Activated B cell treated with CpG ODN at 0.5 μM for 24 hours (primary cell): ENCODE measurements around the gene USH2A. TPM values are rescaled to one million over a fixed set of nuclear protein-coding genes. Genes with fewer than 3 reads are reported as not detected.

Source experiments
- ATAC-seq: fragments of 200-7000 bp; cut with Tn5 transposase; one replicate; pipeline ENCODE4 v1.10.0; 2021; ENCODE audit warnings: low read depth, mild to moderate bottlenecking, moderate library complexity
- CTCF ChIA-PET: fragments of 350-600 bp; sonication (Branson Sonifier 250); formaldehyde crosslinking; loops from one replicate; lab custom pipeline; 2021; ENCODE audit warnings: antibody characterized with exemption; lab: Charles Lee
- POLR2A ChIA-PET: fragments of 350-600 bp; sonication (Branson Sonifier 250); formaldehyde crosslinking; loops from one replicate; lab custom pipeline; 2021; ENCODE audit warnings: antibody characterized with exemption; lab: Charles Lee
- DNase-seq: peaks from one replicate; pipeline ENCODE4 v3.0.0; 2022
- H3K27ac Mint-ChIP-seq: one replicate; pipeline ENCODE4 v1.8.0; 2020; ENCODE audit warnings: mixed read lengths
- H3K27me3 Mint-ChIP-seq: one replicate; pipeline ENCODE4 v1.8.0; 2021; ENCODE audit warnings: mixed read lengths
- H3K36me3 Mint-ChIP-seq: one replicate; pipeline ENCODE4 v1.8.0; 2021; ENCODE audit warnings: low read depth, mixed read lengths
- H3K4me1 Mint-ChIP-seq: one replicate; pipeline ENCODE4 v1.8.0; 2021; ENCODE audit warnings: mixed read lengths
- H3K4me3 Mint-ChIP-seq: one replicate; pipeline ENCODE4 v1.8.0; 2020; ENCODE audit warnings: mild to moderate bottlenecking, mixed read lengths
- H3K9me3 Mint-ChIP-seq: one replicate; pipeline ENCODE4 v1.8.0; 2020; ENCODE audit warnings: mixed read lengths
- intact Hi-C: fragments of 100-400 bp; cut with micrococcal nuclease; formaldehyde crosslinking; loops from one replicate; pipeline ENCODE4 v1.15.1; 2024
- total RNA-seq: library from RNA; stranded (reverse); gene quantifications from 2 replicates; pipeline ENCODE4 v1.2.3, GENCODE V29; 2022
- TF ChIP-seq, protein P1 (sequence below): fragments of 200-600 bp; IDR thresholded peaks from one replicate; pipeline ENCODE4 v1.8.0; 2022; ENCODE audit warnings: antibody characterized with exemption, mild to moderate bottlenecking

Gene USH2A
- total RNA-seq, 1 donor from 2014 or later: not detected

DNA sequence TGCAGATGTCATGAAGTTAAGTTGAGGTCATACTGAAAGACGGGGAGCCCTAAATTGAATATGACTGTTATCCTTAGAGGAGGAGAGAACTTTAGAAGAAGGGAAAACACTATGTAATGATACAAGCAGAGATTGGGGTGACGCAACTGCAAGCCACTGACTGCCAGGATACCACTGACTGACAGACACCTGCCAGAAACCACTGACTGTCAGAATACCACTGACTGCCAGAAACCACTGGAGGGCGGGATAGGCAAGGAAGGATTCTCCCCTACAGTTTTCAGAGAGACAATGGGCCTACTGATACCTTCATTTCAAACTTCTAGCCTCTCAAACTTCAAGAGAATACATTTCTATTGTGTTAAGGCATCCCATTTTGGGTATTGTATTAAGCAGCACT is 388.7 kb downstream of the USH2A start:
- ATAC-seq (no peak), DNase-seq (no peak)
- TF ChIP-seq, protein P1, sequence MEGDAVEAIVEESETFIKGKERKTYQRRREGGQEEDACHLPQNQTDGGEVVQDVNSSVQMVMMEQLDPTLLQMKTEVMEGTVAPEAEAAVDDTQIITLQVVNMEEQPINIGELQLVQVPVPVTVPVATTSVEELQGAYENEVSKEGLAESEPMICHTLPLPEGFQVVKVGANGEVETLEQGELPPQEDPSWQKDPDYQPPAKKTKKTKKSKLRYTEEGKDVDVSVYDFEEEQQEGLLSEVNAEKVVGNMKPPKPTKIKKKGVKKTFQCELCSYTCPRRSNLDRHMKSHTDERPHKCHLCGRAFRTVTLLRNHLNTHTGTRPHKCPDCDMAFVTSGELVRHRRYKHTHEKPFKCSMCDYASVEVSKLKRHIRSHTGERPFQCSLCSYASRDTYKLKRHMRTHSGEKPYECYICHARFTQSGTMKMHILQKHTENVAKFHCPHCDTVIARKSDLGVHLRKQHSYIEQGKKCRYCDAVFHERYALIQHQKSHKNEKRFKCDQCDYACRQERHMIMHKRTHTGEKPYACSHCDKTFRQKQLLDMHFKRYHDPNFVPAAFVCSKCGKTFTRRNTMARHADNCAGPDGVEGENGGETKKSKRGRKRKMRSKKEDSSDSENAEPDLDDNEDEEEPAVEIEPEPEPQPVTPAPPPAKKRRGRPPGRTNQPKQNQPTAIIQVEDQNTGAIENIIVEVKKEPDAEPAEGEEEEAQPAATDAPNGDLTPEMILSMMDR: no peak
- ChIA-PET POLR2A (no interaction called here), CTCF (no interaction called here)
- Mint-ChIP-seq H3K27ac (no peak overlapping the region), H3K36me3 (no peaks in the 10 kb centered on the region), H3K4me1 (no peaks in the 10 kb centered on the region), H3K4me3 (no peak overlapping the region), H3K9me3 (no peaks in the 10 kb centered on the region), H3K27me3 (no peaks in the 10 kb centered on the region)
- intact Hi-C loops: no loop called here

DNA sequence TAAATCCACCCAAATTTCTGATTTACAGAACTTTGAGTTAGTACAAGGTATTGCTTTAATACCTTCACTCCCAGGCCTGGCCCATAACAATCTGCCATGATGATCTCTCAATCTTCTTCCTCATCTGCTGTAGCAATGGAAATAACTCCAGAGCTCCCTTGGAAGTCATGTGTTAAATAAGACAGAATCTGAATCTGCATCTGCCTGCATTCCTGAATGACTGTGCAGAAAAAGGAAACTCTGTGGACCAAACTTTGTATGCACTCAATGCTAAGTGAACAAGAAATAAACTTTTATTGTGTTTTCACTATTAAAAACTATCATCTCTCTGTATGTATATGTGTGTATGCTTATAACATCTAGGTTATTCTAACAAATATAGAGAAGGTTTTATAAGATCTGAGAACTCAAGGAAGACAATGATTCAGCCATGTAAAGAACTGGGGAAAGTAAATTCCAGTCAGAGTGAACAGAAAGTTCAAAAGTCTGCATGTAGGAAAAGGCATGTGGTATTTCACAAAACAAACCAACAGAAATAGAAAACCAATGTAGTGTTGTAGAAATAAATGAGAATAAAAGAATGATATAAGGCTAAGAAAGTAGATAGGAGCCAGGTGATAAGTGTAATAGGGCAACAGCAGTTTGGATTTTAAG is 390.2 kb downstream of the USH2A start:
- no peaks in the 10 kb centered on the region for H3K9me3 Mint-ChIP-seq
- no peak overlapping the region for H3K4me3 Mint-ChIP-seq
- no peak overlapping the region for H3K27ac Mint-ChIP-seq

DNA sequence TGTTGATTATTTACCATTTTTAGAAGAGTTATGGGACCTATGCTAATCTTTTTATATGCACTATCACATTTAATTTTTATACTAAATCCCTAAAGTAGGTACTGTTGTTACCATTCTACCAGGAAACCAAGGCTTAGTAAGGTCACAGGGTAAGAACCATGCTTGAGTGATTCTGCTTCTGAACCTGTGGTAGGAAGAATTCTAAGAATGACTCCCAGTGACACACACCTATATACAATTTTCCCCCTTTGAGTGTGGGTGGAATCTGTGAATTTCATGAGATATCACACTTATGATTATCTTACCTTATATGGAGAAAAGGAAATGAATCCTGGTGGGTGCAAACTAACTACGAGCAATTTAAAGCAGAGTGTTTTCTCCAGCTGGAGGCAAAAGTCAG is 391.0 kb downstream of the USH2A start:
- TF ChIP-seq, protein P1: no peak
- Mint-ChIP-seq H3K4me3 (no peak overlapping the region), H3K36me3 (no peaks in the 10 kb centered on the region), H3K9me3 (no peaks in the 10 kb centered on the region), H3K27ac (no peak overlapping the region), H3K4me1 (no peaks in the 10 kb centered on the region), H3K27me3 (no peaks in the 10 kb centered on the region)
- ChIA-PET POLR2A (no interaction called here), CTCF (no interaction called here)
- no peak for ATAC-seq
- DNase-seq: no peak
- intact Hi-C loops: no loop called here

More for the DNA sequence above, 390.2 kb downstream of the USH2A start:
- H3K36me3 Mint-ChIP-seq: no peaks in the 10 kb centered on the region
- TF ChIP-seq, protein P1: no peak
- no peak for ATAC-seq
- DNase-seq: no peak
- ChIA-PET POLR2A (no interaction called here), CTCF (no interaction called here)
- no peaks in the 10 kb centered on the region for H3K4me1 Mint-ChIP-seq
- no peaks in the 10 kb centered on the region for H3K27me3 Mint-ChIP-seq
- intact Hi-C loops: no loop called here

DNA sequence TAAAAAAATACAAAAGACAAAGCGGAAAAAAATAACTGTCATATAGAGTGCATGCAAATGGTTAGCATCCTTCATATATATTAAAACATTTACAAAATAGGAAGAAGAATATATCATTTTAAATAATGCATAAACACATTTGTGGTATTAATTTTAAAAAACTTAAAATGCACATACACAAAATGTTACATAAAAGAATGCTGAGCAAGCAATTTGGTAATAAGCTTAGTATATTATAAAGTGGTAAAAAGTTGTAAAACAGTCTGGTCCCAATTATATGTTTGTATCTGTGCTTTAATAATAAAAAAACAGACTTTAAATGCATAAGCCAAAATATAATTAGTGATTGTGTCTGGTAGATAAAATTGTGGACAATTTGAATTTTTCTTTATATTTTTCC is 394.6 kb downstream of the USH2A start:
- Mint-ChIP-seq H3K4me1 (no peaks in the 10 kb centered on the region), H3K36me3 (no peaks in the 10 kb centered on the region), H3K9me3 (no peaks in the 10 kb centered on the region), H3K27me3 (no peaks in the 10 kb centered on the region), H3K27ac (no peak overlapping the region), H3K4me3 (no peak overlapping the region)
- TF ChIP-seq, protein P1: no peak
- no peak for ATAC-seq
- DNase-seq: no peak
- ChIA-PET CTCF (no interaction called here), POLR2A (no interaction called here)
- intact Hi-C loops: no loop called here

DNA sequence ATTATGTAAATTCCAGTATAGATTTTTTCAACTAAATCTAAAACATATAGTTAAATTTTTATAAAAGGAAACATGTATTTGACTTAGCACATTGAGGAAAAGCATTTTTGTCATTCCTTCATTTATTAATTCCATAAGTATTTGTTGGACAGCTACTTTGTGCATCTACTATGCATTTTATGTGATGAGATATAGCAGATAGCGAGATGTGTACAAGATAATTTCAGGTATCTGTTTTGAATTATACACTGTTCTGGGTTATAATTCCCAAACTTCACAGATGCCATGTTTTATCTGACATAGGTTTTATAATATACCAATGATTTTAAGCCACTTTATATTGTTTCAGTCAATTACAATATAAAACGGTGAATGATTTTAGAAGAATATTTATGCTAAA is 398.7 kb downstream of the USH2A start:
- Mint-ChIP-seq H3K27ac (no peak overlapping the region), H3K4me1 (no peaks in the 10 kb centered on the region), H3K27me3 (no peaks in the 10 kb centered on the region), H3K9me3 (no peaks in the 10 kb centered on the region), H3K36me3 (no peaks in the 10 kb centered on the region), H3K4me3 (no peak overlapping the region)
- no peak for DNase-seq
- intact Hi-C loops: no loop called here
- ChIA-PET CTCF (no interaction called here), POLR2A (no interaction called here)
- ATAC-seq: no peak
- TF ChIP-seq, protein P1: no peak
